DND-41 (cell line): ENCODE measurements around the gene OSCAR.
A peak's percentile ranks its signal among the peaks of the same experiment; 100 is the strongest.

Experiments used
- ATAC-seq: fragments of 200-7000 bp; cut with Tn5 transposase; 3 replicates; pipeline ENCODE4 v1.9.1; 2021; ENCODE audit warnings: low read depth; ENCODE audit not compliant: insufficient read depth
- DNase-seq: peaks from one replicate; pipeline ENCODE4 v3.0.0-alpha.2; 2020
- H2AFZ ChIP-seq: 2 replicates; pipeline ENCODE4 v1.6.0; 2012; ENCODE audit warnings: low read depth, low read length
- H3K27ac ChIP-seq: 2 replicates; pipeline ENCODE4 v1.5.1; 2012; ENCODE audit warnings: low read length, inconsistent platforms
- H3K27me3 ChIP-seq: fragments of 200-600 bp; sonication (generic); 2 replicates; pipeline ENCODE4 v1.6.0; 2012; ENCODE audit warnings: low read length, mild to moderate bottlenecking, inconsistent platforms; ENCODE audit not compliant: insufficient read depth, poor library complexity
- H3K36me3 ChIP-seq: 2 replicates; pipeline ENCODE4 v1.5.1; 2012; ENCODE audit warnings: low read length, inconsistent platforms; ENCODE audit not compliant: insufficient read depth
- H3K4me1 ChIP-seq: 2 replicates; pipeline ENCODE4 v1.5.1; 2012; ENCODE audit warnings: mild to moderate bottlenecking, low read length; ENCODE audit not compliant: insufficient read depth
- H3K4me2 ChIP-seq: 2 replicates; pipeline ENCODE4 v1.6.0; 2012; ENCODE audit warnings: mild to moderate bottlenecking, moderate library complexity, low read length, inconsistent platforms; ENCODE audit not compliant: insufficient read depth
- H3K4me3 ChIP-seq, 2 experiments: fragments of 200-600 bp in 1 of 2; shearing (Covaris generic) in 1 of 2; 2 replicates each; pipeline ENCODE4 v1.5.1; 2012 to 2016; ENCODE audit warnings: inconsistent platforms in 2 of 2, low read length in 2 of 2, mild to moderate bottlenecking in 2 of 2, low read depth in 1 of 2, moderate library complexity in 1 of 2
- H3K79me2 ChIP-seq: 2 replicates; pipeline ENCODE4 v1.6.0; 2012; ENCODE audit warnings: low read length, inconsistent platforms; ENCODE audit not compliant: insufficient read depth
- H3K9ac ChIP-seq: 2 replicates; pipeline ENCODE4 v1.6.0; 2012; ENCODE audit warnings: low read depth, mild to moderate bottlenecking, inconsistent platforms, low read length, moderate library complexity
- H3K9me3 ChIP-seq: 2 replicates; pipeline ENCODE4 v1.5.1; 2012; ENCODE audit warnings: low read length, moderate library complexity, mild to moderate bottlenecking, inconsistent platforms; ENCODE audit not compliant: insufficient read depth, severe bottlenecking
- H4K20me1 ChIP-seq: 2 replicates; pipeline ENCODE4 v1.6.0; 2012; ENCODE audit warnings: low read length; ENCODE audit not compliant: insufficient read depth
- EZH2 ChIP-seq: IDR thresholded peaks from 3 replicates; pipeline ENCODE4 v1.6.1; 2012; ENCODE audit warnings: borderline replicate concordance, low read depth, mild to moderate bottlenecking, moderate library complexity, low read length, inconsistent platforms; ENCODE audit not compliant: severe bottlenecking
- TF ChIP-seq, protein P1 (sequence below): IDR thresholded peaks from 2 replicates; pipeline ENCODE4 v1.5.1; 2012; ENCODE audit warnings: borderline replicate concordance, low read length, moderate library complexity, mild to moderate bottlenecking; ENCODE audit not compliant: poor library complexity, severe bottlenecking; ENCODE audit errors: extremely low read depth

Gene OSCAR

DNA sequence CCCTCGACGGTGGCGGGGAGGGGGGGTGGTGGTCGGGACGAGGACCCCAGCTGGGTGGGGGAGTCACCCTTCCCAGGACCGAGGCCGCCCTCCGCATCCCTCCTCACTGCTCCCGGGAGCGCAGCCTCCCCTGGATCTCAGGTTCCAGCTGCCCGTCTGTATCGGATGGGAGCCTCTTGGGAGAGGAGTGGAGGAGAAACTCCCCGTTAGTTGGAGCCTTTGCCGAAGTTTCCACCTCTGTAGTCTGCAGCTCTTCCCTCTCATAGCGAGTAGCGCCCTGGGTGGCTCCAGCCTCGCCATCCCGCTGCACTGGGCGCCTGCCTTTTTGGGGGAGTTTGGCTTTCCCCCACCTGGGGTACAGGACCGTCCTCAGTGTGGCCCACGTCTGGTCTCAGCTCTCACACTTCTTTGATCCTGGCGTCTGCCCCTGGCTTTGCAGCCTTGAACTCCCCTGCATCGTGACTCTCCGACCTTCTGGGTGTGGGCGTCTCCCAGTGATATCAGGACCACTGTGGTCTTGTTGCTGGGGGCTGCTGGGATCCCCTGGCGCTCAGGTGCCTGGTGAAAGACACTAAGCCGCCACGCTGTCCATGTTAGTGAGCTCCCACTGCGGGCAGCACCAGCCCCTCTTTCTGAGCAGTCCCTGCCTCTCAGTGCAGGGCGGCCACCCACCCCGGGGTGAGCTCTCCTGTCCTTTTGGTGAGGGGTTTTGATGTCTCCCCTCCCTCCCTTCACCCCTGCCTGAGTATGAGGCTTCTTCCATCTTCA is 38.1 kb upstream of the OSCAR start:
- no peak for TF ChIP-seq EZH2
- DNase-seq (no peak), ATAC-seq (no peak)
- Histone ChIP-seq H4K20me1 (peaks cover 53% of the 10 kb centered on the region), H3K36me3 (peaks cover 53% of the 10 kb centered on the region), H3K9me3 (no peaks in the 10 kb centered on the region), H3K79me2 (peaks cover 54% of the 10 kb centered on the region), H3K4me1 (peaks cover 40% of the 10 kb centered on the region), H3K9ac (peak overlapping the region; percentile 98), H3K27ac (peak overlapping the region; percentile 86), H2AFZ (no peak overlapping the region), H3K4me3 (peak overlapping the region; percentile 75 to 89), H3K27me3 (no peaks in the 10 kb centered on the region), H3K4me2 (peak overlapping the region; percentile 82)

DNA sequence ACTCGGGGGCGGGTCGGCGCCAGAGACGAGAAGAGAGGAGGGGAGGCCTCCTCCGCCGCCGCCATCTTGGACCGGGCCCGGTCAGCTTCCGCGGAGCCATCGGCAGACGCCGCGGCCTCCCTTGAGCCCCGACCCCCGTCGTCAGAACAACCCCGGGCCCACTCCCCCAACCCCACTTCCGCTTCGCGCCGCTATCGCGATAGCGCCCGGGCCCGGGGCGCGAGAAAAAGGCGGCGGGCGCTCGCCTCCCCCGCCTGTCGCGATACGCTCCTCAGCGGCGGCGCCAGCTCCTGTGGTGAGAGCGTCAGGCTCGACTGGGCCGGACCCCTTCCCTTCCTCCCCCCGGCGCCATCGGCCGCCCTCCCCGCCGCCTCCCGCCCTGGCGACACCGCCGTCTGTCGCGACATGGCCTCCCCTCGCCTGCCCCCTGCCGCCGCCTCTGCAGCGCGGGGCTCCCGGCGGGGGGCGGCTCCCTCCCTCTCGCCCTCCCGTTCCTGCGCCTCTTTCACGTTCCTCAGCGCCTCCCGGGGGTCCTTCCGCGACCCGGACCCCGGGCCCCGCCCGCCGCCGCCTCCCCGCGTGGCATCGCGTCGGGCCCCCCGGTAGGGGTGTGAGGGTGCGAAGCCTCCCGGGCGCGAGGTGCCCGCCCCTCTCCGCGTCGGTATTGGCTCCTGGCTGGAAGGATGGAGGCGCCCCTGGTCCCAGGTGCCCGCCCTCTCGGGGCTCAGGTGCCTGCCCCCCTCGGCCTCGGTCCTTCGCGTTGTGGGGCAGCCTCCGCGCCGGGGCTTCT is 37.3 kb upstream of the OSCAR start, which contains the start of gene CNOT3:
TSS of gene CNOT3 (plus strand) at position 64 of the 790 bp plus-strand sequence. CDS start 5,217 bp downstream, outside the sequence.
- peak within 1 kb of the TSS; percentile 98 for H3K9ac ChIP-seq
- H3K27ac ChIP-seq, result peak within 1 kb of the TSS; percentile 86
- ATAC-seq (no peak), DNase-seq (peak; percentile 43)
- no peaks in the 10 kb centered on the region for H3K9me3 ChIP-seq
- TF ChIP-seq, protein P1, sequence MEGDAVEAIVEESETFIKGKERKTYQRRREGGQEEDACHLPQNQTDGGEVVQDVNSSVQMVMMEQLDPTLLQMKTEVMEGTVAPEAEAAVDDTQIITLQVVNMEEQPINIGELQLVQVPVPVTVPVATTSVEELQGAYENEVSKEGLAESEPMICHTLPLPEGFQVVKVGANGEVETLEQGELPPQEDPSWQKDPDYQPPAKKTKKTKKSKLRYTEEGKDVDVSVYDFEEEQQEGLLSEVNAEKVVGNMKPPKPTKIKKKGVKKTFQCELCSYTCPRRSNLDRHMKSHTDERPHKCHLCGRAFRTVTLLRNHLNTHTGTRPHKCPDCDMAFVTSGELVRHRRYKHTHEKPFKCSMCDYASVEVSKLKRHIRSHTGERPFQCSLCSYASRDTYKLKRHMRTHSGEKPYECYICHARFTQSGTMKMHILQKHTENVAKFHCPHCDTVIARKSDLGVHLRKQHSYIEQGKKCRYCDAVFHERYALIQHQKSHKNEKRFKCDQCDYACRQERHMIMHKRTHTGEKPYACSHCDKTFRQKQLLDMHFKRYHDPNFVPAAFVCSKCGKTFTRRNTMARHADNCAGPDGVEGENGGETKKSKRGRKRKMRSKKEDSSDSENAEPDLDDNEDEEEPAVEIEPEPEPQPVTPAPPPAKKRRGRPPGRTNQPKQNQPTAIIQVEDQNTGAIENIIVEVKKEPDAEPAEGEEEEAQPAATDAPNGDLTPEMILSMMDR, result no peak
- TF ChIP-seq EZH2, result no peak
- H3K79me2 ChIP-seq, result peaks cover 53% of the 10 kb centered on the region
- peaks cover 46% of the 10 kb centered on the region for H3K36me3 ChIP-seq
- H3K4me3 ChIP-seq, result peak within 1 kb of the TSS; percentile 75 to 89
- H3K4me1 ChIP-seq, result peaks cover 40% of the 10 kb centered on the region
- peak within 1 kb of the TSS; percentile 97 for H3K4me2 ChIP-seq
- H3K27me3 ChIP-seq, result no peaks in the 10 kb centered on the region
- peak within 1 kb of the TSS; percentile 88 for H2AFZ ChIP-seq
- H4K20me1 ChIP-seq, result peaks cover 55% of the 10 kb centered on the region

DNA sequence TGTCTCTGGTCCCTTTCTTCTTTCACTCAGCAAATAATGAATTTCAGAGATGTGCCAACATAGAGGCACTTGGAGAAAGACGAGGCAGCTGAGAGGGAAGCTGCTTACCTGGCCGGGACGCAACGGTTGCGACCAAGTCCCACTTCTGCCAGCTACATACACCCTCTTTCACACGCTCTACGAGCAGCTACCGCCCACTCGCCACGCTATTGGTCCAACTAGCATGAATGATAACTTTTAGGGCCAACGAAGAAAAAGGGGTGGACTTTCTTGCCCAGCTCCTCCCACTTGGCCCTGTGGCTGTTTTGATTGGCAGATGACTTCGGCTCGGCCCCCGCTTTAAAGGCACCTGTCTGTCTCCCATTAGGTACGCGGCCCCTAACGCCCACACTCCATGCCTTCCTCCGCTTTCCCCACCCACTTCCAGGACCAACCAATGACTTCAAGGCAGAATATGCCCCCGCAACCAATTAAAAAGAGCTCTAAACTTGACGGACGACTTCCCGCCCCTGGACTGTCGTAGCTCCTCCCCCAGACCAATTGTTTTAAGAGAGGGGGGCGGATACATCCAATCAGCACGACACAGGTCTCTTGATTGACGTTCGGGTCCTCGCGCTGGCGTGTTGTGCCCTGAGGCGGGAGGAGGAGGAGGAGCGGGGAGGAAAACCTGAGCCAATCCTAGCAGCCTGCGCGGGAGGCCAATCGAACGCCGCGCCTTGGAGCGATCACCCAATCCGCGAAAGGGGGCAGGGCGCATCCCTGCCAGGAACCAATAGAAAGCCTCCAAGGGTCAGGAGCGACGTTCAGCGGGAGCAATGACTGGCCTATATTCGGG is 36.5 kb upstream of the OSCAR start:
- Histone ChIP-seq H3K4me1 (peaks cover 40% of the 10 kb centered on the region), H4K20me1 (peaks cover 47% of the 10 kb centered on the region), H3K79me2 (peaks cover 45% of the 10 kb centered on the region), H3K27ac (peak overlapping the region; percentile 70), H3K4me2 (peak overlapping the region; percentile 97), H3K9me3 (no peaks in the 10 kb centered on the region), H3K9ac (peak overlapping the region; percentile 98), H2AFZ (peak overlapping the region; percentile 88), H3K36me3 (peaks cover 37% of the 10 kb centered on the region), H3K4me3 (peak overlapping the region; percentile 17 to 75; a peak in 3 of 4 replicates), H3K27me3 (no peaks in the 10 kb centered on the region)
- no peak for TF ChIP-seq EZH2
- TF ChIP-seq, protein P1, result no peak
- ATAC-seq, result peak; percentile 84
- DNase-seq, result peak; percentile 100
